ENCODE measurements around the gene CABP2. TPM values are rescaled to one million over a fixed set of nuclear protein-coding genes. Genes with fewer than 3 reads are reported as not detected.
A peak's percentile ranks its signal among the peaks of the same experiment; 100 is the strongest.
"Not testable (repeated sequence)": the region's sequence is repeated elsewhere in the genome, so short reads cannot be mapped to it uniquely, and the experiment has no call there.

The CABP2 gene
- total RNA-seq, 1 experiment from 2014 or later = not detected

DNA sequence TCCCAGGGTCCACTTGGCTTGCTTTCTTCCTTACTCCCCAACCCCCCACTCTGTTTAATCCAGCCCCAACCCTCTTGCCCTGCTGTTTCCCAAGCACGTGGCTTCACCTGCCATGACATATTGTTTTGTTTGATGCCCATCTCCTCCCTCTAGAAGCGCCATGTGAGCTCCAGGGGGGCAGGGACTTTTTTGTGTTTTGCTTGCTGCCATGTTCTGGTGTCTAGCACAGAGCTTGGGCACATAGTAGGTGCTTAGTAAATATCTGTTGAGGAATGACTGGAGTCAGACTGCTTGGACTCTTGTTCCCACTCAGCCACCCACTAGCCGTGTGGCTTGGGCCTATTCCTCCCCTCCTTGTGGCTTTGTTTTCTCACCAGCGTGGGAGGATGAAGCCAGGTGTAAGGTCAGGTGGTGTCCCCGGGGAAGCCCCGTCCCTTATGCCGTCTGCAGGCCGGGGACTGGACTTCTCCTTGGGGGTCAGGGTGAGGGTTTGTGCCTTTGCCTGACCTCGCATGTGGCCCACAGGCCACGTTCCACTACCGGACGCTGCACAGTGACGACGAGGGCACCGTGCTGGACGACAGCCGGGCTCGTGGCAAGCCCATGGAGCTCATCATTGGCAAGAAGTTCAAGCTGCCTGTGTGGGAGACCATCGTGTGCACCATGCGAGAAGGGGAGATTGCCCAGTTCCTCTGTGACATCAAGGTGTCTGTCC is 36.6 kb downstream of the CABP2 start:
- BruUV-seq (replicated peaks) = no TSS peak
- CTCF ChIA-PET = no interaction called here
- no peak for DNase-seq

GRCh38 chr11:67485873-67486361 is 37.3 kb downstream of the CABP2 start:
- H3K4me3 ChIP-seq (ENCODE audit: low read length); H3K4me2 ChIP-seq (ENCODE audit: low read length); POLR2A ChIA-PET (ENCODE audit: unreplicated experiment); H3K27me3 ChIP-seq (ENCODE audit: low read length); H3K36me3 ChIP-seq (ENCODE audit: low read depth, low read length); H3K27ac ChIP-seq (ENCODE audit: low read length); DNase-seq; H3K9ac ChIP-seq (ENCODE audit: low read length); H3F3A ChIP-seq (ENCODE audit: low read length, unreplicated experiment); BruUV-seq (replicated peaks); ATAC-seq; H2AFZ ChIP-seq (ENCODE audit: low read length); intact Hi-C loops (cut with micrococcal nuclease); H3K9me2 ChIP-seq (replicated peaks; ENCODE audit: low read length); H3K9me3 ChIP-seq (ENCODE audit: low read length); H4K20me1 ChIP-seq (ENCODE audit: low read length): not testable (repeated sequence)
- H3K4me1 ChIP-seq (ENCODE audit: insufficient read depth, low read length) = peaks cover 15% of the 10 kb centered on the region
- H3K79me2 ChIP-seq (ENCODE audit: low read length) = peaks cover 23% of the 10 kb centered on the region
- CTCF ChIA-PET = interaction anchor here (0.7 kb wide), 1 partner anchor 113 kb away, joined by 3 read pairs; no protein-coding TSS in a partner anchor

More for the DNA sequence above, 36.6 kb downstream of the CABP2 start:
- H3K9me3 ChIP-seq (ENCODE audit: low read length) = no peaks in the 10 kb centered on the region
- no peak overlapping the region for H3K27ac ChIP-seq (ENCODE audit: low read length)
- H3K4me3 ChIP-seq (ENCODE audit: low read length) = no peak overlapping the region
- H3K79me2 ChIP-seq (ENCODE audit: low read length) = peaks cover 23% of the 10 kb centered on the region
- intact Hi-C loops (cut with micrococcal nuclease) = no loop called here
- no peak overlapping the region for H3K9ac ChIP-seq (ENCODE audit: low read length)
- no peaks in the 10 kb centered on the region; the same call in 1 of the 2 replicates for H3K36me3 ChIP-seq (ENCODE audit: low read depth, low read length)
- no peaks in the 10 kb centered on the region for H4K20me1 ChIP-seq (ENCODE audit: low read length)
- no peaks in the 10 kb centered on the region for H3K9me2 ChIP-seq (replicated peaks; ENCODE audit: low read length)
- H3F3A ChIP-seq (ENCODE audit: low read length, unreplicated experiment) = no peaks in the 10 kb centered on the region
- peaks cover 15% of the 10 kb centered on the region for H3K4me1 ChIP-seq (ENCODE audit: insufficient read depth, low read length)
- no peak overlapping the region for H2AFZ ChIP-seq (ENCODE audit: low read length)
- H3K4me2 ChIP-seq (ENCODE audit: low read length) = no peak overlapping the region
- H3K27me3 ChIP-seq (ENCODE audit: low read length) = no peaks in the 10 kb centered on the region
- no peak for ATAC-seq
- POLR2A ChIA-PET (ENCODE audit: unreplicated experiment) = no interaction called here
- TF ChIP-seq EZH2 (IDR thresholded peaks at IDR 0.05; ENCODE audit: low read length, unreplicated experiment) (no peak), EZH2phosphoT487 (IDR thresholded peaks at IDR 0.05; ENCODE audit: borderline replicate concordance, low read length) (no peak), CTCF (conservative IDR thresholded peaks at IDR 0.05; ENCODE audit: low read depth, low read length) (no peak)

DNA sequence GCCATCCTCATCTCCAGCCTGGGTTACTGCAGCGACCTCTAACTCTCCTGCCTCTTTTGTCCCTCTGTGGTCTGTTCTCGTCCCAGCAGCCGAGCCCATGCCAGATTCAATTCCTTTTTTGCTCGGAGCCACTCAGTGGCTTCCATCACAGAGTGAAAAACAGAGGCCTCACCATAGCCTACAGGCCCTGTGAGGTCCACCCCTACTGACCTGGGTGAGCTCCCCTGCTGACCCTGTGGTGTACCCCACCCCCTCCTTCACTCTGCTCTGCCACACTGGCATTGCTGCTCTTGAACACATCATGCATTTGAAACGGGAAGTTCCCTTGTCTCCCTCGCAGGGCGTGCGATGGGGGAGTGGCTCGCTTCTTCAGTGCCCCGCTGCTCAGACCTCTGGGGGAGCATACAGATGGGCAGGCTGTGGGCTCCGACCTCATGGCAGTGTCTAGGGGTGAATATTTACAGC is 38.4 kb downstream of the CABP2 start:
- ChIA-PET CTCF (no interaction called here), POLR2A (ENCODE audit: unreplicated experiment) (no interaction called here)
- Histone ChIP-seq H3F3A (ENCODE audit: low read length, unreplicated experiment) (no peaks in the 10 kb centered on the region), H3K36me3 (ENCODE audit: low read depth, low read length) (no peaks in the 10 kb centered on the region; the same call in 1 of the 2 replicates), H2AFZ (ENCODE audit: low read length) (no peak overlapping the region), H3K79me2 (ENCODE audit: low read length) (peaks cover 23% of the 10 kb centered on the region), H3K27ac (ENCODE audit: low read length) (no peak overlapping the region), H3K4me3 (ENCODE audit: low read length) (no peak overlapping the region), H3K9me2 (replicated peaks; ENCODE audit: low read length) (no peaks in the 10 kb centered on the region), H3K9ac (ENCODE audit: low read length) (no peak overlapping the region), H3K27me3 (ENCODE audit: low read length) (no peaks in the 10 kb centered on the region), H3K4me2 (ENCODE audit: low read length) (peak overlapping the region; percentile 90; the same call in 1 of the 2 replicates), H3K4me1 (ENCODE audit: insufficient read depth, low read length) (peaks cover 15% of the 10 kb centered on the region), H4K20me1 (ENCODE audit: low read length) (no peaks in the 10 kb centered on the region), H3K9me3 (ENCODE audit: low read length) (no peaks in the 10 kb centered on the region)
- ATAC-seq (no peak), DNase-seq (no peak)
- TF ChIP-seq EZH2 (IDR thresholded peaks at IDR 0.05; ENCODE audit: low read length, unreplicated experiment) (no peak), CTCF (conservative IDR thresholded peaks at IDR 0.05; ENCODE audit: low read depth, low read length) (no peak), EZH2phosphoT487 (IDR thresholded peaks at IDR 0.05; ENCODE audit: borderline replicate concordance, low read length) (no peak)
- intact Hi-C loops (cut with micrococcal nuclease) = no loop called here
- no TSS peak for BruUV-seq (replicated peaks)

All from PC-3 (cell line).